ENCODE data around the gene AK3.
"Not testable (repeated sequence)": the region's sequence is repeated elsewhere in the genome, so short reads cannot be mapped to it uniquely, and the experiment has no call there.

AK3 gene

DNA sequence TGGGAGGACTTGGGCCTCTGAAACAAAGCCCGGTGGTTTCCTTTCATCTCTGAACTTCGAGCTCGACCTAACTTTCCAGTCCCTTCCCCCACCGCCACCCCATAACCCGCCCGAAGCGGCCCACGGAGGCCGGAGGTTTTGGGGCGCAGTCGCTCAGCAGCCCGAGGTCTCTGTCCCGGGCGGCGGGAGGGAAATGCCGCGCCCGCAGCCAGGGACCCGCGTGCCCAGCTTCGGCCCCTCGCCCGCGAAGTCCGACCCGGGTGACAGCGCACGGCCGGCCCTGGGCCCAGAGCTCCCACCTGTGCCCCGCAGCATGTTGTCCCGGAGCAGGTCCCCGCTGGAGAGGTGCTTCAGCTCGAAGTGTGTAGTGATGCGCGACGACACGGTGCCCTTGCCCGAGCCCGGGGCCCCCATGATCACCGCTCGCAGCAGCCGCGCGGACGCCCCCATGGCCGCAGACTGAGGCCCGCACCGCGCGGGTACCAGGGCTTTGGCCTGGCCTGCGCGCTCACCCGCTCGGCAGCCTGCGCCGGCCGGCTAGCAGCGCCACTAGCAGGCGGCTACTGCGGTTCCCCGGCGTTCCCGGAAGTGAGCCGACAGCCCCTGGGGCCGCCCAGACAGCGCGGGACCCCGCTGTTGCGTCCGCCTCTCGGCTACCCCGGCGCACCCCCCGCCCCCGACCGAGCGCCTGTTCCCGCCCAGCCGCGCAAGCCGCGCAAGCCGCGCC, at the start of gene AK3:
Gene AK3 (minus strand): TSS at position 565 of the 727 bp plus-strand sequence. CDS start 115 bp downstream, at position 450.
- DNase-seq: peak; percentile 81

DNA sequence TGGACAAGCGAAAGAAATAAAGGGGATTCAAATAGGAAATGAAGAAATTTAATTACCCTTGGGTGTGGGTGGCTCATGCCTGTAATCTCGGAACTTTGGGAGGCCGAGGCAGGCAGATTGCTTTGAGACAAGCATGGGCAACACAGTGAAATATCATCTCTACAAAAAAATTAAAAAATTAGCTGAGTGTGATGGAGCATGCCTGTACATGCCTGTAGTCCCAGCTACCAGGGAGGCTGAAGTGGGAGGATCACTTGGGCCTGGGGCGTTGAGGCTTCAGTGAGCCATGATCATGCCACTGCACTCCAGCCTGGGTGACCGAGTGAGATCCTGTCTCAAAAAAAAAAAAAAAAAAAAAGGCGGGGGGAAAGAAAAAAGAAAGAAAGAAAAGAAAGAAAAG, 47.7 kb upstream of the AK3 start:
- DNase-seq: no peak

DNA sequence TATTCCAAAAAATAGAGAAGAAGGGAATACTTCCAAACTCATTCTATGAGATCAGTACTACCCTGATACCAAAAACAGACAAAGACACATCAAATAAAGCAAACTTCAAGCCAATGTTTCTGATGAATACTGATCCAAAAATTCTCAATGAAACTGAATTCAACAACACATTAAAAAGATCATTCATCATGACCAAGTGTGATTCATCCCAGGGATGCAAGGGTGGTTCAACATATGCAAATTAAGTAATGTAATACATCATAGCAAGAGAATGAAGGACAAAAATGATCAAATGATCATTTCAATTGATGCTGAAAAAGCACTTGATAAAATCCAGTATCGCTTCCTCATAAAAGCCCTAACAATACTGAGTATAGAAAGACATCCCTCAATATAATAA, 46.9 kb upstream of the AK3 start:
- DNase-seq: no peak

DNA sequence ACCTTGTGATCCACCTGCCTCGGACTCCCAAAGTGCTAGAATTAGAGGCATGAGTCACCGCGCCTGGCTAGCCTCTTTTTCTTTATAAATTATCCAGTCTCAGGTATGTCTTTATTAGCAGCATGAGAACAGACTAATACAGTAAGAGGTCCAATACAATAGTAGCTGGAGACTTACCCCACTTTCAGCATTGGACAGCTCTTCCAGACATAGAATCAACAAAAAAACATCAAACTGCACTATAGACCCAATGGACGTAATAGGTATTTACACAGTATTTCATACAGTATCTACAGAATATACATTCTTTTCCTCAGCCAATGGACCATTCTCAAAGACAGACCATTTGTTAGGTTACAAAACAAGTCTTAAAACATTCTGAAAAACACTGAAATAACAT, 45.6 kb upstream of the AK3 start:
- no peak for DNase-seq

DNA sequence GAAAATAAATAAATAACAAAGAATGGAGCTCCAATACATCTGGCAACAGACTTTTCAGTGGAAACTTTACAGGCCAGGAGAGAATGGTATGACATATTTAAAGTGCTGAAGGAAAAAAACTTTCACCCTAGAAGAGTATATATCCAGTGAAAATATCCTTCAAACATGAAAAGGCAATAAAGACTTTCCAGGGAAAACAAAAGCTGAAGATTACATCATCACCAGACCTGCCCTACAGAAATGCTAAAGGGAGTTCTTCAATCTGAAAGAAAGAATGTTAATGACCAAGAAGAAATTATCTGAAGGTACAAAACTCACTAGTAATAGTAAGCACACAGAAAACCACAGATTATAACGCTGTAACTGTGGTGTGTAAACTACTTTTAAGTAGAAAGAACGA, 43.4 kb upstream of the AK3 start:
- no peak for DNase-seq

DNA sequence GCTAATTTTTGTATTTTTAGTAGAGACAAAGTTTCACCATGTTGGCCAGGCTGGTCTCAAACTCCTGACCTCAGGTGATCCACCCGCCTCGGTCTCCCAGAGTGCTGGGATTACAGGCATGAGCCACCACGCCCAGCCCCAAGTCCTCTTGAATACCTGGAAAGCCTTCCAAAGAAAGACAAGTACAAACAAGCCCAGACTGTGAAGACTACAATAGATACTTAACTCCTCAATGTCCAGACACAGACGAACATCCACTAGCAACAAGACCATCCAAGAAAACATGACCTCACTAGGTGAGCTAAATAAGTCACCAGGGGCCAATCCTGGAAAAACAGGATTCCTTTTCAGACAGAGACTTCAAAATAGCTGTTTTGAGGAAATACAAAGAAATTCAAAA, 42.2 kb upstream of the AK3 start:
- DNase-seq: not testable (repeated sequence)

DNA sequence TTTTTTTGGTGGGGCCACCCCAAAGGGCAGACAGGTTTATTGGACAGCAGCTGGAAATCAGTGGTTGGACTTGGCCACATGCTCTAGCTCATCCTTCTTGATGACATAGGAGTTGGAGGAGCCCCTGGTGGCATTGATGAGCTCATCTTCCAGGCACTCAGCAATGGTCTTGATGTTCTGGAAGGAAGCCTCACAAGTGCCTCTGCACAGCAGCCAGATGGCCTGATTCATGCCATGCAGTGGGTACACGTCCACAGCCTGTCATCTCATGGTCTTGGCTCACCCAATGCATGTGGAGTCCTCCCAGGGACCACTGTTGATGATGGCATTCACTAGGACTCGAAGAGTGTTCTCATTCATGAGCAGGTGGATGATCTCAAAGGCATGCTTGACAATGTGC, 40.4 kb upstream of the AK3 start:
- no peak for DNase-seq

DNA sequence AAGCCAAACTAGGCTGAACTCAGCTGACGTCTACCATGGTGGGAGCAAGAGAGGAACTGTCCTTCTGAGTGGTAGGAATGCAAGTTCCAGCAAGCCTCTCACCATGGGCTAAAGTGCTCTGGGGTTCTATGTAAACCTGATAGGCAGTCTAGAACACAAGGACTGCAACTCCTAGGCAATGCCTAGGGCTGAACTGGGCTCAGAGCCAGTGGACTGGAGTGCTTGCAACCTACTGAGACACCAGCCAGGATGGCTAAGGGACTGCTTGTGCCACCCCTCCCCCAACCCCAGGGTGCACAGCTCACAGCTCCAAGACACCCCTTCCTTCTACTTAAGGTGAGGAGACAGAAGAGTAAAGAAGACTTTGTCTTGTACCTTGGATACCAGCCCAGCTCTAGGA, 39.6 kb upstream of the AK3 start:
- no peak for DNase-seq

DNA sequence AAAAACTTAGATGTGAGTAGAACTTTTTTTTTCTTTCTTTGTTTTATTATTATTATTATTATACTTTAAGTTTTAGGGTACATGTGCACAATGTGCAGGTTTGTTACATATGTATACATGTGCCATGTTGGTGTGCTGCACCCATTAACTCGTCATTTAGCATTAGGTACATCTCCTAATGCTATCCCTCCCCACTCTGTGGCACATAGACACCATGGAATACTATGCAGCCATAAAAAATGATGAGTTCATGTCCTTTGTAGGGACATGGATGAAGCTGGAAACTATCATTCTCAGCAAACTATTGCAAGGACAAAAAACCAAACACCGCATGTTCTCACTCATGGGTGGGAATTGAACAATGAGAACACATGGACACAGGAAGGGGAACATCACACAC, 34.0 kb upstream of the AK3 start:
- not testable (repeated sequence) for DNase-seq

DNA sequence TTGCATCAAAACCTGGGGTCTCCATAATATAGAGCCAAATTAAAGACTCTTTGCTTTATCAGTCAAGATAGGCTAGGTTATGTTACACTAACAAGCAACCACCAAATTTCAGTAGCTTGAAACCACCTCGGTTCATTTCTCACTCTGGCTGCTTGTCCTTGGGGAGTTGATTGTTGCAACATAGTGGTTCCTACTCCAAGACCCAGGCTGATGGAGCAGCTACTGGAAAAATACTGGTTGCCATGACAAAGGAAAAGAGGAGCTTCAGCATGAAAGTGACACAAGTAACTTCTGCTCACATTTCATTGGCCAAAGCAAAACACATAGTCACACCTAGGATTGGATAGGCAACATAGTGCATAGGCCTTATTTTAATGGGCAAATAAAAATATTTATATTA, 33.2 kb upstream of the AK3 start:
- DNase-seq: no peak

DNA sequence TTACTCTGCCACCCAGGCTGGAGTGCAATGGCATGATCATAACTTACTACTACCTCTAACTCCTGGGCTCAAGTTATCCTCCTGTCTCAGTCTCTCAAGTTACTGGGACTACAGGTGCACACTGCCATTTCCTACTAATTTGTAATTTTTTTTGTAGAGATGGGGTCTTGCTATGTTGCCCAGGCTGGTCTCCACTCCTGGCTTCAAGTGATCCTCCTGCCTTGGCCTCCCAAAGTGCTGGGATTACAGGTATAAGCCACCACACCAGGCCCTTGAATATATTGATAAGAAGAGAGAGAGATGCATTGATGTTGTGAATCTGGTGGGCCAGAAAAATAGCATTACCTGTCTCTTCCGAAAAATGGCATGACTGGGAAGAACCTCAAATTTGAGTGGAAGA, 30.8 kb upstream of the AK3 start:
- no peak for DNase-seq

DNA sequence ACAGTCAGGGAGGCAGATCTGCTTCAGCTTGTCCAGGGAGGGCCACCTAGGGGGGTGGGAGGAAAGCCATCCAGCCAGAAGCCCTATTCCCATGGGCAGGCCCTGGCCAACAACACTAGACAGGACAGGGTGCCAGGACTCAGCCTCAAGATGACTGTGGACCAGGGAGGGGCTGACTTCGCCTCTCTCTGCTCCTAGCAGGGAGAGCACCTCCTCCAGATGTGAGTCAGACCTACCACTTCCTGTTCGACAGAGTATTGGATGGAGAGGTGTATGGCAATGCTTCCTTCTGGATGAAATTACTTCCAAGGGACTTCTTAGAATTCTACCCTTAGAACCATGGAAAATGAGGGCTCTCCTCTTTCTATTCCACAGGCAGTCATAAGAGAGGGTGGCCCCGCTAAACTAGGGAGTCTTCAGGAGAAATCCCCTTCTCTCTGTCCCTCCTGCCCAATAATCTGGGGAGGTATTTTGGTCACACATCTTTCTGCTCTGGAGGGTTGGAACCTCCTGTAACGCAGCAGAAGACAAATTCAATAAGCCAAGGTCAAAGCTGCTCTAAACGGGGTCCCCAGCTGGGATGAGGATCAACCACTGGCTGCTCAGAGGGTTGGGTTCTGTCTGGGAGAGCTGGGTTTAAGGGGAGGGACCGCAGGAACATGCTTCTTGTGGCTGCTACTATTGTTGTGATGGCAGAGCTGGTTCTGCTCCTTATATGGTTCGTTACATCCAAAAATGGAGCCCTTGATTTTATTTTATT, 28.5 kb upstream of the AK3 start:
- no peak for DNase-seq

DNA sequence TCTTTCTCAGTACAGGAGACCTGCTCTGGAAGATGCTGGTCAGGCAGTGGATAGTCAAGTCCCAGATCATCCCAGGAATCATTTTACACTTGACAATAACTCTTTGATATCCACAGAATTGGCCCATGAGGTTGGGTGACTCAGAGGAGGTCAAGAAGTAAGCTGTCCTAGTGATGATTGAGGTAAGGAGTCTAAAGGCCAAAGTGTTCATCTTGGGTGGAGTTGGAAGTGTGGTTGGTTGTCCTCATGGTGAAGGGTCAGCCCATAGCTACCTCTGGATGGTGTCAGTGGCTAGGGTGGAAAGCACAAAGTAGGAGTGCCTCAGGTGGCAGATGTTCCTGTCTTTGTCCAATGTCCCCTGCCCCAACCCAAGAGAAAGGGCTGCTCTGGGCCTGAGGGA, 27.7 kb upstream of the AK3 start:
- DNase-seq: no peak

DNA sequence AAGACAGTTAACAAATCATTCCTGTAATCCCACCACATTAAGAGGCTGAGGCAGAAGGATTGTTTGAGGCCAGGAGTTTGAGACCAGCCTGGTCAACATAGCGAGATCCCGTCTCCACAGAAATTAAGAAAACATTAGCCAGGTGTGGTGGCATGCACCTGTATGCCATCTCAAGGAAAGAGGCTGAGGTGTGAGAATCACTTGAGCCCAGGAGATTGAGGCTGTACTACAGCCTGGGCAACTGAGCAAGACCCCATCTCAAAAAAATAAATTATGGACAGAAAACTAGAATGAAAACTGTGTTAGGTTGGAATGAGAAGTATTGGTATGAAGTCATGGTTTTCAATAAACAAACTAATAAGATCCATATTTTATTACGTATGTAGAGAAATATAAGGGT, 23.0 kb upstream of the AK3 start:
- no peak for DNase-seq

DNA sequence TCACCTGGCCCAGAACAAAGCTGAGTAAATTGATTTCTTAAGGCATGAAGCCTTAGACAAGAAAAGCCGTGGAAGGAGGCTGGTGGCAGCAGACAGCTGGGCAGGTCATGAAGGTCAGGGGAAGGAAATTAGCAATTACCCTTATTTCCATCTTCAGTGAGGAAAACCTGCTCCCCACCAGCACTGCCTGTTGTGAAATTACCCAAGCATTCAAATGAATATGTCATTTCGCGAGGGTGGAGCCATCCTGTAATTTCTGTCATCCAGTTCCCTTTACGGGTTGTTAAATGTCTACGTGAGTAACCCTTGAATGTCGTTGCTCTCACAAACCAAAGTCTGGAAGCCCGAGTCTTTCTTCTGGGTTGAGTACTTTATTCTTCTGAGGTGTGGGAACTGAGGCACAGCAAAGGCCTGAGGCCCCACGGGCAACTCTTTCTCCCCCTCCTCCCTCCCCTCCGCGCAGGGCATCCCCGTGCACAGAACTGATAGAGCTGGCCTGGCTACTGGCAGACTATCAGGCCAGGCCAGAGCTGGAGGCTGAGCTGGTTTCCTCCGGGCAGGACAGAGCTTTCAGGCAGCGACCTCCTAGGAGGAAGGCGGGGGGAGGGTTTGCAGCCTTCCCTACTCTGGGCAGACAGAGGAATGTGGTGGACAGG, 22.0 kb upstream of the AK3 start:
- DNase-seq: no peak

DNA sequence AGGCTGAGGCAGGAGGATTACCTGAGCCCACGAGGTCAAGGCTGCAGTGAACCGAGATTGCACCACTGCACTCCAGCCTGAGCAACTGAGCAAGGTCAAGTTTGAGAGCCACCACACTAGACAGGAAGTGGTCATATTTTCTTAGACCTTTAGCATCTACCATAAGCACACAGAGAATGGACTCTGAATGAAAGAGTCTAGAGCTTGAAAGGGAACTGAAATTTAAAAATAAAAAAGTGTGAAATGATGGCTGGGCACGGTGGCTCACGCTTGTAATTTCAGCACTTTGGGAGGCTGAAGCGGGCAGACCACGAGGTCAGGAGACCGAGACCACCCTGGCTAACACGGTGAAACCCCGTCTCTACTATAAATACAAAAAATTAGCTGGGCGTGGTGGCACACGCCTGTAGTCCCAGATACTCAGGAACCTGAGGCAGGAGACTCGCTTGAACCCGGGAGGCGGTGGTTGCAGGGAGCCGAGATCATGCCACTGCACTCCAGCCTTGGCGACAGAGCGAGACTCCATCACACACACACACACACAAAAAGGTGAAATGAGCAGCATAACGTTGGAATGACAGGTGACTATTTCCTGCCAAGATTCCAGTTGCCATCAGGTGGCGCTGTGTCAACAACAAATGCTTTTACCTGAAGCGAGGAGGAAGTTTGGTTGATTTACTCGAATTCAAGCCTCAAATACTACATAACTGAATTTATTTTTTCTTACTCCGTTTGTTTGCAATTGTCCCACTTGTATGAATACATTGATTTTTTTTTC, 21.3 kb upstream of the AK3 start:
- peak; percentile 79 for DNase-seq

DNA sequence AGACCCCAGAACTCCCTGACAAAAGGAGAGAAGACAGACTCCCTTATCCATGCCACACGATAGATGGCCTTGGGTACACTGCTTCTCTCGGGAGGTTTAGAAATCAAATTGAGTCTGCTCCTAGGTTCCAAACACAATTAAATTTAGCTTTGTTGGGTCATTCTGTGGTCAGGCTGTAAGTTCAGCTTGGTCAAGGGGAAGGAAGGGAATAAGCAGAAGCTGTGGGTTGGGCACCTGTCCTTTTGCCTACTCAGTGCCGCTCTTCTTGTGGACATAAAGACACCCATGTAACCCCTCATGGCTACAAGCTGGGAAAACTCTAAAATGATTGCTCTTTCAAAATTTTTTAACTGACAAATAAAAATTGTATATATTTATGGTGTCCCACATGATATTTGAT, 19.1 kb upstream of the AK3 start:
- DNase-seq: no peak

DNA sequence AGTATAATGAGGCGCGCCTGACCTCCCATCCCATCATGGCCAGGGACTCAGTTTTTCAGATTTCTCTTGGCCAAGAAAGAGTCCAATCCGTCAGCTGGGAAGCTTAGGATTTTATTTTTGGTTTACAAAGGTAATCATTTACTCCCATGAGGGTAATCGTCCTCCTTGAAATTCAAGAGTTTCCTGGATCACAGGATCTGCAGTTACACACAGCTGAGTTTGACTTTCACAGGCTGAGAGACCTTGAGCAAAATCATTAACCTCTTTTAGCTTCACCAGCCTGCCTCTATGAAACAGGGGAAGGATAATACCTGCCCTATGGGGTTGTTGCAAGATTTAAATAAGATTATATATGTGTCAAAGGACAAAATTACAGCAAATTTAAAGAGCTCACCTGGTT, 15.4 kb upstream of the AK3 start:
- no peak for DNase-seq

DNA sequence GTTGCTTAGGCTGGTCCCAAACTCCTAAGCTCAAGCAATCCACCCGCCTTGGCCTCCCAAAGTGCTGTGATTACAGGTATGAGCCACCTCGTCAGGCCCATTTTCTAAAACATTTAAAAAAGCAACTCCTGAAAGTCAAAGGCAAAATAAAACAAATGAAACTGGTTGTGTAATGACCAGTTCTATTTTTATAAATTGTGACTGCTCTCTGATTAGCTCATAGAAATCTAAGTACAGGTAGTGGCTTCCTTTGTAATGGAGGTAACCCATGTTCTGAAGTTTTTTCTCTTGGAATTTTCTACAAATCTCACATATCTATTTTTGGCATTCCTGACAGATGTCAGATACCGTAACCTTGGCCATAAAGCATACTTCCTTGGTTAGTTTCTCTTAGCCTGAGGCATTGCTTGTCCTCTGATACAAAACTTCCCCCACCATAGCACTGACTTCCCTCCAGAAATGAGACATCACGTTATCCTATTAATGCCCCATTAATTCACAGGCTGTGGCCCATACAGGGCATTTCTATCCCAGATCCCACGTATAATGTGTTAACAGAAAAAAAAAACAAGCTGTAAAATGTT, 14.1 kb upstream of the AK3 start:
- DNase-seq: no peak

DNA sequence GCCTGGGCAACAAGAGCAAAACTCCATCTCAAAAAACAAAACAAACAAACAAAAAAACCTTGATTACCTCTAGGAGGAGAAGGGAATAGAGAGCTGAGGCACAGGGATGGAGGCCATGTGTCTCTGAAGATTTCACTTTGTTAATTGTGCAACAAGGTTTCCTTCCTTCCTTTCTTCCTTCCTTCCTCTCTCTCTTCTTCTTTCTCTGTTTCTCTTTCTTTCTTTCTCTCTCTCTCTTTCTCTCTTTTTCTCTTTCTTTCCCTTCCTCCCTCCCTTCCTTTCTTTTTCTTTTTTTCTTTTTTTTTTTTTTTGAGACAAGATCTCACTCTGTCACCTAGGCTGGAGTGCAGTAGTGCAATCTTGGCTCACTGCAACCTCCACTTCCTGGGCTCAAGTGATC, 13.5 kb upstream of the AK3 start:
- not testable (repeated sequence) for DNase-seq

DNA sequence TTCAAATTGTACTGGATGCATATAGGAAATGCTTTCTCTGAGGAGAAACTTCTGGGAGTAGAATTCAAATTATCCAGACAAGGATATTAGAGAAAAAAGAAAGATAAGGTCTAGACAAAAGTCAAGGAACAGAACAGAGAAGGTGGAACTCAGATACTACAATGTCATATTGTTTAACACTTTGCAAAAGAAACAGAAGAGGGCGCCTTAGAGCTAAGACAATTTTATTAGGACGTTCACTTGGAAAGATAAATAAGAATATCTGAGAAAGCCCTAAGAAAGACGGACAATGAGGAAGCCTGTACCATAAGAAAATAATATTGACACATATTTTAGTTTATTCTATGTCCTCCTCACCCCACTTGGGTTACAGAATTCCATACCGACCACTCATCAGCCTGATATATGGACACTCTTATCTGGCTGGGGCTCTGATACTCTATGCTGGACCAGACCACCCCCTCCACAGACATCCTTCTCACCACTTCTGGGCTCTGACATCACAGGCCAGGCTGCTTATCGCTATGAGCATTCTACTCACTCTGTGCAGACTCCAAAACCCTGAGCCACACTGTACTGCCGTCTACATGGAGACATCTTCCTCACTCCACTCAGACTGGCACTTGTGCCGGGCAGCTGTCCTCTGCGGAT, 9.1 kb upstream of the AK3 start:
- no peak for DNase-seq

DNA sequence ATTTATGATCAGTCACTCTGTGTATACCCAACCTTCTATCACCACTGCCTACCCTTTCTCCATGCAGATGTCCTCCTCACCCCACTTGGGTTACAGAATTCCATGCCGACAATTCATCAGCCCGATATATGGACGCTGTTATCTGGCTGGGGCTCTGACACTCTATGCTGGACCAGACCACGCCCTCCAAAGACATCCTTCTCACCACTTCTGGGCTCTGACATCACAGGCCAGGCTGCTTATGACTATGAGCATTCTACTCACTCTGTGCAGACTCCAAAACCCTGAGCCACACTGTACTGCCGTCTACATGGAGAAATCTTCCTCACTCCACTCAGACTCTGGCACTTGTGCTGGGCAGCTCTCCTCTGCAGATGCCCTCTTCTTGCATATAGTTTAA, 7.6 kb upstream of the AK3 start:
- DNase-seq: no peak
